Liver (tissue), 9 donors: Measurements from ENCODE around the gene ORAI3. TPM values are rescaled to one million over a fixed set of nuclear protein-coding genes. Genes with fewer than 3 reads are reported as not detected.

Experiments
- DNase-seq: peaks from one replicate; pipeline ENCODE4 v3.0.0-alpha.2; 2017; ENCODE audit warnings: low spot score
- H3K27ac ChIP-seq, 2 donors: one replicate each; pipeline ENCODE4 v1.7.0; 2013; ENCODE audit warnings: inconsistent platforms in 2 of 2, low read length in 2 of 2, control low read depth in 1 of 2, low read depth in 1 of 2, mild to moderate bottlenecking in 1 of 2
- H3K27me3 ChIP-seq, 4 donors: one replicate each; pipeline versions ENCODE4 v1.6.1 to v1.7.0; 2013; ENCODE audit warnings: low read length in 3 of 4, inconsistent platforms in 1 of 4, mild to moderate bottlenecking in 1 of 4, moderate library complexity in 1 of 4; ENCODE audit not compliant: control insufficient read depth in 4 of 4, insufficient read depth in 4 of 4
- H3K36me3 ChIP-seq, 4 donors: one replicate each; pipeline versions ENCODE4 v1.6.1 to v1.7.0; 2013; ENCODE audit warnings: low read length in 3 of 4, mild to moderate bottlenecking in 3 of 4, low read depth in 1 of 4, moderate library complexity in 1 of 4; ENCODE audit not compliant: control insufficient read depth in 4 of 4, insufficient read depth in 3 of 4
- H3K4me1 ChIP-seq, 4 donors: one replicate each; pipeline versions ENCODE4 v1.6.1 to v1.7.0; 2013; ENCODE audit warnings: low read length in 3 of 4, mild to moderate bottlenecking in 3 of 4, moderate library complexity in 1 of 4; ENCODE audit not compliant: control insufficient read depth in 4 of 4, insufficient read depth in 4 of 4
- H3K4me3 ChIP-seq, 3 donors: one replicate each; pipeline versions ENCODE4 v1.6.1 to v1.7.0; 2013; ENCODE audit warnings: low read length in 3 of 3, control low read depth in 1 of 3, low read depth in 1 of 3, mild to moderate bottlenecking in 1 of 3
- H3K9ac ChIP-seq, 2 donors: one replicate each; pipeline ENCODE4 v1.7.0; 2013; ENCODE audit warnings: low read length in 2 of 2, mild to moderate bottlenecking in 2 of 2, moderate library complexity in 2 of 2, control low read depth in 1 of 2, low read depth in 1 of 2
- H3K9me3 ChIP-seq, 4 donors: one replicate each; pipeline versions ENCODE4 v1.6.1 to v1.7.0; 2013; ENCODE audit warnings: low read length in 3 of 4; ENCODE audit not compliant: control insufficient read depth in 4 of 4
- EGR1 ChIP-seq, 2 donors: IDR thresholded peaks; 2 replicates each; pipeline ENCODE4 v1.6.1; 2016 to 2018; ENCODE audit warnings: antibody characterized with exemption in 2 of 2, low read depth in 2 of 2
- FOXA1 ChIP-seq: IDR thresholded peaks from 2 replicates; pipeline ENCODE4 v1.6.1; 2016; ENCODE audit warnings: antibody characterized with exemption
- FOXA2 ChIP-seq: IDR thresholded peaks from 2 replicates; pipeline ENCODE4 v1.6.1; 2016; ENCODE audit warnings: antibody characterized with exemption
- GABPA ChIP-seq, 2 donors: IDR thresholded peaks in 1 of 2; conservative IDR thresholded peaks in 1 of 2; 2 replicates each; pipeline ENCODE4 v1.6.1; 2016; ENCODE audit warnings: antibody characterized with exemption in 2 of 2, mild to moderate bottlenecking in 1 of 2, moderate library complexity in 1 of 2
- HNF4A ChIP-seq, 2 donors: conservative IDR thresholded peaks; 2 replicates each; pipeline ENCODE4 v1.6.1; 2016; ENCODE audit warnings: antibody characterized with exemption in 2 of 2, mild to moderate bottlenecking in 2 of 2
- HNF4G ChIP-seq: IDR thresholded peaks from 2 replicates; pipeline ENCODE4 v1.6.1; 2016; ENCODE audit warnings: antibody characterized with exemption
- JUND ChIP-seq, 2 donors: IDR thresholded peaks; 2 replicates each; pipeline ENCODE4 v1.6.1; 2016; ENCODE audit warnings: antibody characterized with exemption in 2 of 2
- NR2F2 ChIP-seq: IDR thresholded peaks from 2 replicates; pipeline ENCODE4 v1.6.1; 2016; ENCODE audit warnings: antibody characterized with exemption
- RAD21 ChIP-seq, 2 donors: IDR thresholded peaks; 2 replicates each; pipeline ENCODE4 v1.6.1; 2016; ENCODE audit warnings: antibody characterized with exemption in 2 of 2, mild to moderate bottlenecking in 2 of 2
- REST ChIP-seq: IDR thresholded peaks from 2 replicates; pipeline ENCODE4 v1.6.1; 2016; ENCODE audit warnings: antibody characterized with exemption, mild to moderate bottlenecking
- RXRA ChIP-seq, 2 donors: IDR thresholded peaks; 2 replicates each; pipeline ENCODE4 v1.6.1; 2017 to 2018; ENCODE audit warnings: antibody characterized with exemption in 2 of 2, mild to moderate bottlenecking in 1 of 2
- SP1 ChIP-seq: IDR thresholded peaks from 2 replicates; pipeline ENCODE4 v1.6.1; 2018; ENCODE audit warnings: antibody characterized with exemption, mild to moderate bottlenecking
- TAF1 ChIP-seq: conservative IDR thresholded peaks from 2 replicates; pipeline ENCODE4 v1.6.1; 2016; ENCODE audit warnings: antibody characterized with exemption, mild to moderate bottlenecking
- ZBTB33 ChIP-seq: IDR thresholded peaks from 2 replicates; pipeline ENCODE4 v1.6.1; 2016; ENCODE audit warnings: antibody characterized with exemption
- WGBS: extraction: QIAGEN DNeasy Blood & Tissue Kit; methylation state at CpG from one replicate; pipeline ENCODE4 v1.1.7; 2013; 5-methylcytosine and 5-hydroxymethylcytosine counted together
- polyA plus RNA-seq, 2 donors: library from polyadenylated mRNA; stranded (reverse) in 1 of 2; unstranded in 1 of 2; fragments of 200-250 nt in 1 of 2; fragments of >200 nt in 1 of 2; fragmentation: Nextera tagmentation in 1 of 2; extraction: Ambion mirVana in 1 of 2; gene quantifications; one replicate each; pipeline versions ENCODE4 v1.2.1 to v1.2.3, GENCODE V29; 2013 to 2015
- total RNA-seq, 2 donors: library from RNA; depleted of rRNA; stranded (reverse); fragments of >200 nt; gene quantifications; one replicate each; pipeline ENCODE4 v1.2.3, GENCODE V29; 2014
- TF ChIP-seq, protein P1 (sequence below): IDR thresholded peaks from 2 replicates; pipeline ENCODE4 v1.6.1; 2016; ENCODE audit warnings: antibody characterized with exemption
- TF ChIP-seq, protein P2 (sequence below): IDR thresholded peaks from 2 replicates; pipeline ENCODE4 v1.6.1; 2016; ENCODE audit warnings: antibody characterized with exemption
- TF ChIP-seq, protein P3 (sequence below): fragments of 150-350 bp; IDR thresholded peaks from 2 replicates; pipeline ENCODE4 v1.5.1; 2017; ENCODE audit warnings: improper control_type of control experiment, low read depth, low read length; ENCODE audit not compliant: missing input control
- donor health status: healthy.
- donor health status: healthy.
- donor health status: healthy.
- donor health status: healthy.
- donor health status: healthy.

Gene ORAI3
- total and polyA plus RNA-seq, 4 donors = 26.6 to 39.1 (median 31.4) TPM

- peaks cover 0 to 3% (median 2%) of the 10 kb centered on the region in 4 donors for H3K4me1 ChIP-seq
- TF ChIP-seq TAF1 (no peak), NR2F2 (no peak), REST (no peak), HNF4G (no peak), FOXA2 (no peak), JUND (IDR thresholded peaks at IDR 0.05) (no peak), EGR1 (IDR thresholded peaks at IDR 0.05; ENCODE audit: low read depth in 2 of 2) (no peak), SP1 (no peak), FOXA1 (no peak), GABPA (IDR thresholded peaks at IDR 0.05 in 1 of 2, conservative IDR thresholded peaks at IDR 0.05 in 1 of 2) (no peak), RXRA (IDR thresholded peaks at IDR 0.05) (no peak), HNF4A (conservative IDR thresholded peaks at IDR 0.05) (no peak), RAD21 (IDR thresholded peaks at IDR 0.05) (no peak), ZBTB33 (no peak)
- TF ChIP-seq, protein P1, sequence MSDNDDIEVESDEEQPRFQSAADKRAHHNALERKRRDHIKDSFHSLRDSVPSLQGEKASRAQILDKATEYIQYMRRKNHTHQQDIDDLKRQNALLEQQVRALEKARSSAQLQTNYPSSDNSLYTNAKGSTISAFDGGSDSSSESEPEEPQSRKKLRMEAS = no peak
- TF ChIP-seq, protein P2, sequence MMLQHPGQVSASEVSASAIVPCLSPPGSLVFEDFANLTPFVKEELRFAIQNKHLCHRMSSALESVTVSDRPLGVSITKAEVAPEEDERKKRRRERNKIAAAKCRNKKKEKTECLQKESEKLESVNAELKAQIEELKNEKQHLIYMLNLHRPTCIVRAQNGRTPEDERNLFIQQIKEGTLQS = no peak
- TF ChIP-seq, protein P3, sequence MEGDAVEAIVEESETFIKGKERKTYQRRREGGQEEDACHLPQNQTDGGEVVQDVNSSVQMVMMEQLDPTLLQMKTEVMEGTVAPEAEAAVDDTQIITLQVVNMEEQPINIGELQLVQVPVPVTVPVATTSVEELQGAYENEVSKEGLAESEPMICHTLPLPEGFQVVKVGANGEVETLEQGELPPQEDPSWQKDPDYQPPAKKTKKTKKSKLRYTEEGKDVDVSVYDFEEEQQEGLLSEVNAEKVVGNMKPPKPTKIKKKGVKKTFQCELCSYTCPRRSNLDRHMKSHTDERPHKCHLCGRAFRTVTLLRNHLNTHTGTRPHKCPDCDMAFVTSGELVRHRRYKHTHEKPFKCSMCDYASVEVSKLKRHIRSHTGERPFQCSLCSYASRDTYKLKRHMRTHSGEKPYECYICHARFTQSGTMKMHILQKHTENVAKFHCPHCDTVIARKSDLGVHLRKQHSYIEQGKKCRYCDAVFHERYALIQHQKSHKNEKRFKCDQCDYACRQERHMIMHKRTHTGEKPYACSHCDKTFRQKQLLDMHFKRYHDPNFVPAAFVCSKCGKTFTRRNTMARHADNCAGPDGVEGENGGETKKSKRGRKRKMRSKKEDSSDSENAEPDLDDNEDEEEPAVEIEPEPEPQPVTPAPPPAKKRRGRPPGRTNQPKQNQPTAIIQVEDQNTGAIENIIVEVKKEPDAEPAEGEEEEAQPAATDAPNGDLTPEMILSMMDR = no peak
- no peak overlapping the region for H3K9ac ChIP-seq
- no peak overlapping the region for H3K27ac ChIP-seq
- no peaks in the 10 kb centered on the region for H3K9me3 ChIP-seq
- H3K36me3 ChIP-seq = peaks cover 6 to 63% (median 27%) of the 10 kb centered on the region in 4 donors
- DNase-seq = no peak
- H3K4me3 ChIP-seq = no peak overlapping the region
- 95% methylated on average over 15 of the region's 15 CpGs for WGBS
- H3K27me3 ChIP-seq = no peaks in the 10 kb centered on the region
Measured at GRCh38 chr16:30980023-30980371, 31.1 kb downstream of the ORAI3 start.

DNA sequence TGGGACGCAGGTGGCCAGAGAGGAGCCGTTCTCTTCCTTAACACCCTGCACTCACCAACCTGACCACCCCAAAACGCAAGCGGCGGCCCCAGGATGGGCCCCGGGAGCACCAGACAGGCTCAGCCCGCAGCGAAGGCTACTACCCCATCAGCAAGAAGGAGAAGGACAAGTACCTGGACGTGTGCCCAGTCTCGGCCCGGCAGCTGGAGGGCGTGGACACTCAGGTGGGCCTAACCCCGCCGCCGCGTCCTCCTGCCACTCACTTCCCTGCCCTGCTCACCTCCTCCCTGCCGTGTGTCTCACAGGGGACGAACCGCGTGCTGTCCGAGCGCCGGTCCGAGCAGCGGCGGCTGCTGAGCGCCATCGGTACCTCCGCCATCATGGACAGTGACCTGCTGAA is 31.6 kb downstream of the ORAI3 start:
- no peak for DNase-seq
- Histone ChIP-seq H3K4me3 (no peak overlapping the region), H3K9me3 (no peaks in the 10 kb centered on the region), H3K36me3 (peaks cover 6 to 61% (median 27%) of the 10 kb centered on the region in 4 donors), H3K9ac (no peak overlapping the region), H3K27ac (no peak overlapping the region), H3K4me1 (peaks cover 0 to 4% (median 2%) of the 10 kb centered on the region in 4 donors), H3K27me3 (no peaks in the 10 kb centered on the region)
- 93% methylated on average over 29 of the region's 29 CpGs for WGBS
- no peak for TF ChIP-seq JUND (IDR thresholded peaks at IDR 0.05)
- no peak for TF ChIP-seq RXRA (IDR thresholded peaks at IDR 0.05)
- no peak for TF ChIP-seq EGR1 (IDR thresholded peaks at IDR 0.05; ENCODE audit: low read depth in 2 of 2)
- TF ChIP-seq TAF1 = no peak
- no peak for TF ChIP-seq ZBTB33
- TF ChIP-seq HNF4A (conservative IDR thresholded peaks at IDR 0.05) = no peak
- no peak for TF ChIP-seq HNF4G
- TF ChIP-seq FOXA2 = no peak
- TF ChIP-seq REST = no peak
- TF ChIP-seq SP1 = no peak
- no peak for TF ChIP-seq RAD21 (IDR thresholded peaks at IDR 0.05)
- TF ChIP-seq GABPA (IDR thresholded peaks at IDR 0.05 in 1 of 2, conservative IDR thresholded peaks at IDR 0.05 in 1 of 2) = no peak
